COLO668 (cell line): ENCODE data around the gene CMIP.

Experiments
- DNase-seq: peaks from one replicate; lab custom pipeline; 2025; ENCODE audit not compliant: unreplicated experiment; lab: John Stamatoyannopoulos, UW

Gene CMIP

DNA sequence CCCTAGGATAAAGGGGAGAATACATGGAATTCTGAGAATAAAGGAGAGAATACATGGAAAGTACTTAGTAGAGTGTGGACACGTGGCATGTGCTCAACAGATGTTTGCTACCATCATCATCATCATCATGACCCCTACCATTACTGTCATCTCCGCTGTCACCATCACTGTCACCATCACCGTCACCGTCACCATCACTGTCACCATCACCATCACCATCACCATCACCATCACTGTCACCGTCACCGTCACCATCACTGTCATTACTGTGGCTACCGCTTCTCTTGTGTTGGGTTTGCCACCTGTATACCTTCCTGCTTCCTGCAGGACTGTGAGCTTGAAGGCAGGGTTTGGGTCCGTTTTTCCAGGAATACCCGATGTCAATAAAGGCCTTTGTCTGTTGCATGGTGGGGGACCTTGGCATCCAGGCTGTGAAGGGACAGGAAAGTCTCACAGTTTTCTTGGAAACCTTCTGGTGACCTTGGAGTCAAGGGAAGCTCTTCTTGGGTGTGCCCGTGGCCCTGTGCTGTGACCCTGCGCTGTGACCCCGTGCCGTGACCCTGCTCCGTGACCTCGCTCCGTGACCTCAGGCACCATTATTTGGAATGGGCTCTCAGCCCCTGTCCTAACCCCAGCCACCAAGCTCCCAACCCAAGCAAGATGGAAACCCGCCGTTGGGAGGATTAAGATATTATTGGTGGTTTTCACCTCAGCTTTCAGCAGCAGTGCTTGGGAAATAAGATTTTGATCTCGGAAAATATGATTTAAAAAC, 14.4 kb downstream of the CMIP start:
- no peak for DNase-seq

DNA sequence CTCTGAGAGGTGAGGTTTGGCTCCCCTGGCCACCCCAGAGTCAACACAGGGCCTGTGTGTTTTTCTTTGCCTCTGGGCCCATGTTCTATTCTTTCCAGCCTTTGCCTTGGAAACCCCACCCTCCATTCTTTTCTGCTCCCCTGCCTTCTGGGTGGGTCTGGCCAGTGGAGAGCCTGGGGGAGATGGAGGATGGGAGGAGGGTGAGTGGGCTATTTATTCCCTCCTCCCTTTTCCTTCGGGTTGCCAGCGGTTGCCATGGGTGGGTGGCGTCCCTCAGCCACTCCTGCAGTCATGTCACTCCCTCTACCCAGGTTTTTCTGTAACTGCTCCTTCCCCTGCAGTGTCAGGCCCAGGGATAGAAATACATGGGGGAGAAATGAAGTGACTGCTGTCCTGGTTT, 15.5 kb downstream of the CMIP start:
- no peak for DNase-seq

DNA sequence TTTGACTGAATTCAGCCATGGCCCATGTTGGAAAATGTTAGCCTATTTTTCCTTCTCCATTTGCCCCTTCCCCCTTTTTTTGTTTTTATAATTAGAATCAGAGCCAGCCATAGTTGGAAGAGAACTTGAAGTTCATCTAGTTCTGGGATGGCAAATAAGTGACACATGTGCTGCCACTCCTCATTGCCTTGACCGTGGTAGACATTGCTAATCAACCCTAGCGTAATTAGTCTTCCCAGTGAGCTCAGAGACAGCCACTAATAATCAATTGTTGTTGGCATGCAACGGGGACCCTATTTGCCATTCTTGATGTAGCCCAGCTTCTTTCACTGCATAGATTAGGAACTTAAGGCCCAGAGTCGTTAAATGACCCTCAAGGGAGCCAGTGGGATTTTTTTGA, 16.6 kb downstream of the CMIP start:
- no peak for DNase-seq

DNA sequence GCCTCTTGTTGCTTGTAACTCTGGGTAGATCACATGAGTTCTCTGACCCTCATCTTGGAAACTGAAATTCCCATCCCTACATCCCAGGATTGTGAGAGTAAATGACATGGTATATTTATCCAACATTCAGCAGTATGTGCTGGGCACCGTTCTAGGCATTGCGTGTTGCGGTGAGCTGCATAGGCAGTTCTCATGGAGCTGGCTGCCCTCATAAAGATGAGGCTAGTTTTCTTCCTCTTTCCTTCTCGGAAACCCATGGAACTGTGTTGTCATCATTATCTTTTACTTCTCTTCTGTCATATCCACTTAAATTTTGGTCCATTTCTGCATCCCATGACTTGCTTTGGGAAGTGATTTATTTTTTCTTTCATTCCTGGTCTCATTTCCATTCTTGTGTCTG, 17.2 kb downstream of the CMIP start:
- DNase-seq = no peak

DNA sequence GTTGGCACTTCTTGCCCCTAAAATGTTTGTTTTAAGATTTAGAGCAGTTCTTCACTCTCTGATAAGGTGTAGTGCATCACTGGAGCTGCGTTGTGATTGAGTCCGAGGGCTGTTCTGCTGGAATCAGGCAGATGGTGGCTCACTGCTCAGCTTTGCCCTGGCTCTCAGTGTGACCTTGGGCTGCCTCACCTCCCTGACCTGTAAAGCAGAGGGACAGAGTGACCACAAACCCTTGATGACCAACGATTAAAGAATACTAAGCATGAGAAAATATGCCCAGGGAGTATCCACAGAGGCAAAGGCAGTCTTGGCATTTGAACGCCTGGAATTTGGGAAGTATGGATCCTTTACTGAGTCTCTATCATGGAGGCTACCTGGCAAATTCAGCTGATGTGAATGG, 18.1 kb downstream of the CMIP start:
- DNase-seq = no peak

DNA sequence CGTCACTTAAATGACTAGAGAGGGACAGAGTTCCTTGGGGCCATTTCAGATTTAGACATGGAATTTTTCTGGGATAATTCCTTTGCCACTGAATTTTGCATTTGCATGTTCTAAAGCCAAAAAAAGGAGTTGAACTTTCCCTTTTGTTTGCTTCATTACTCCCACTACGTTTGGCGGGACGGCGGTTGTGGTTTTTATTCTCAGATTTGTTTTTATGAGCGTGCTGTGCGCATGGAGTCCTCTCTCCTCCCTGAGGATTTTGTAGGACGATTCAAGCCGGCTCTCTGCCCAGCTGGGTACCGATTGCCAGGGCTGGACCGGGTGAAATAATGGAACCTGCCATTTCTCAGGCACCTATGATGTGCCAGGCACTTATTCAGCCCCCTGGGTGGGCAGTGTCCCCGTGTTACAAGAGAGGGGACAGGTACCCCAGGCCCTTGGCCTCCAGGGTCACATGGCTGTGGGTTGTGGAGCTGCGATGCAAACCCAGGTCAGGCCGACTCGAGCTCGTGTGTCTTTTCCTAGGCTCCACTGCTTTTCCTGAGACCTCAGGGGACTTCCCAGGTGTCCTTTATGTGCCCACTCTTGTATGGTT, 18.8 kb downstream of the CMIP start:
- DNase-seq = no peak

DNA sequence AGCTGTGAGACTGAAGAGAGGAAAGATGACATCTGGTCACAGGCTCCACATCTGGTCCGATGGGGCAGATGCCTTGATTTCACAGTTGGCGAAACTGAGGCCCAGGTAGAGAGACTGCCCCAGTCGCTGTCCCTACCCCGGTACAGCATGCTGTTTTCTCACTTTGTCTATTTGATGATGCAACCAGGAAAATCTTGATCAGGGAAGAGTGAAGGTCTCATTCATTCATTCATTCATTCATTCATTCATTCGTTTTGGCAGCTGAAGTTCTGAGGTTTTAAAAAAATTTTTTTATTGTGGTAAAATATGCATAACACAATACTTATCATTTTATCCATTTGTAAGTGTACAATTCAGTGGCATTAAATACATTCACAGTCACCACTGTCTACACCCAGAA, 19.7 kb downstream of the CMIP start:
- DNase-seq = no peak

DNA sequence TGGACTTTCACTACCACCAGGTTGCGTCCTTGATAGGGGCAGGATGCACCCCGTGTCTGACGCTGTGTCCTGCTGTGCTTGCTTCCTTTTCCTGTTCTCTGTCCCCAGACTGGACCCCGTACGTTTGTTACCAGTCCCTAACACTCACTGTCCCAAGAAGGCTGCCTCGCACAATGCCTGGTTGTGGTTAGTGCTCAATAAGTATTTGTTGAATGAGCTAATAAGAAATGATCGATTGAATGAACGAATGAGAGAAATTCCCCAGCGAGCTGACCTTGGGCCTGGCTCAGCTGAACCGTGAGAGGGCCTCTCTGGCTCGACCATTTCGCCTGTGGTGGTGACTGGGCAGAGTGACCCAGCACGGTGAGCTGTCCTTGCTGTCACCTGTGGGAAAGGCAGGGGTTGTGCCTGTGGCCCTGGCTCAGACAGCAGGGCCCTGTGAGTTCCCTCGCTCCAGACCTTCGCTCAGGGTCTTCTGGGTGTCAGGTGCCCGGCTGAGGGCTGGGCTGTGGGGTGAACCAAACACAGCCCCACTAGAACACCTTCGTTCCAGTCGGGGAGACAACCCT, 20.9 kb downstream of the CMIP start:
- DNase-seq = no peak

DNA sequence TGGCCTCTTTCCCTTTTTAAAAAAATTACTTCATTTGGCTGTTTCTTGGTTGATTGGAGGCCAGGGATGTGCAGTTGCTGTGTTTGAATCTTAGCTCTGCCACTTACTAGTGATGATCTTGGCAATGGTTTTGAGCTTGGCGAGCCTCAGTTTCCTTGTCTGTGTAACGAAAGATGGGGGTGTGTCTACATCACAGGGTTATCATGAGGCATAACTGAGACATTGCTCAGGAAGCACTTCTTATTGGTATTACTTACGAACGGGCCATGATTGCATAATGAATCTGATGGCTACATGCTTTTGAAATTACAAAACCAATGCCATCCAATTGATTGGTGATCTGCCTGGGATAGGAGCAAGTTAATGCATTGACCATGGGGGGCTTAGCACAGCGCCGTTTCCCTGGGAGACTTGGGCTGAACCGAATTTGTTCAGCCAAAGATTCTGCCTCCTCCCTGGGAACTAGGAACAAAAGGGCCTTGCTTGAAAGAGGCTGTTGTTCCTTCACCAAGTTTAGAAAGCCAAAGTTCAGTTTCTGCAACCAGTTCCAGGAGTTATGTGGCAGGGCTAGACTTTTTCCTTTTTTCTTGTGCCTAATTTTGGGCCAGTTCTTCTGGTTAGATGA, 21.9 kb downstream of the CMIP start:
- DNase-seq = no peak

DNA sequence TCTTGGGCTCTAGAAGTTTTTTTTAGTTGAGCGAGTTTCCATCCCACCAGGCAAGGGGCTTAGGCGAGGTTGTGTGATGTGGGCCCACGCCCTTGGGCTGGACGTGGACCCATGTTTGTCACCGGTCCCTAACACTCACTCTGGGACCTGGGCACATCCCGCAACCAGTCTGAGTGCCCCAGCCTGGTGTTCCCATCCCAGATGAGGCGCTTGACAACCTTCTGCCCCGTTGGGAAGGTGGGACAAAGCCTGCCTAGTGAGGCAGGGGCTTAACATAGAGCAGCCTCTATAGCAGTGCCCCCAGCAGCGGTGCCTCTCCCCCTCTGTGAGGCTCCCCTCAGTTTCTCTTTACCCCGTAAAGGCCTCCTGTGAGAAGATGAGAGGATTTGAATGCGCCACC, 22.5 kb downstream of the CMIP start:
- no peak for DNase-seq

DNA sequence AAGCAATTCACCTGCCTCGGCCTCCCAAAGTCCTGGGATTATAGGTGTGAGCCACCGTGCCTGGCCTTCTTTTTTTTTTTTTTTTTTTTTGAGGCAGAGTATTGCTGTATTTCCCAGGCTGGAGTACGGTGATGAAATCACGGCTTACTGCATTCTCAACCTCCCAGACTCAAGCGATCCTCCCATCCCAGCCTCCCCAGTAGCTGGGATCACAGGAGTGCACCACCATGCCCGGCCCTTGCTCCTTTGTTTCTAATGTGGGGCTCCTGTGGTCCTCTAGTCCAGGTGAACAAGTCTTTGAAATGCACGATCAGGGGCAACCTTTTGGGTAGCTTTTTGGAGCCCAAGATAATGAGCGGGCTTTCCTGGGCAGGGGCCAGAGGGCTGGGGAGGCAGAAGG, 23.2 kb downstream of the CMIP start:
- DNase-seq = no peak

DNA sequence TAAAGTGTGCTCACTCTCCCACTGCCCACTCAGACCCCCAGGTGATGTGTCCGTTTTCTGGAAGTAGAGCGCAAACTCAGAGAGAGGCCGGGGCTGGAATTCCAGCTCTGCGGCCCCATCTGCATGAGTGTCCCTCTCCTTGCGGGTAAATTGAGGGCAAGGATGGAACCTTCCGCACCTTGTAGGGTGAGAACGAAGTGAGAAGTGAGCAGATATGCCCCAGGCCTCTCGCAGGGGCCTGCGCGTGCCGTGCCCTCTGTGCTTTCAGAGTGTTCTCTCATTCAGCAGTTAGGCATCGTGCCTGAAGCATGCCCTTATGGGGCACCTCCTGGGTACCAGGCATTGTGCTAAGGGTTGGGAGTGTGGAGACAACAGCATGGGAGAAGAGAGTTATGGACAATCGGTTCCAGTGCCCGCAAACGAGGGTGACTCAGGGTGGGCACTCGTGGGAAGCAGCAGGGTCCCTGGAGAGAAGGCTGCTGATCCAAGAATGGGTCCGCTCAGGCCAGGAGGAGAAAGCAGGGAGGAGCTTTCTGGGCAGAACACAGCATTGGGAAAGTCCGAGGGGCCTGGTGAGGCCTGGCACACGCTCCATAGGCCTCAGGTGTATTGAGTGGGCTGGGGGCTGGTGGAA, 23.8 kb downstream of the CMIP start:
- DNase-seq = no peak

DNA sequence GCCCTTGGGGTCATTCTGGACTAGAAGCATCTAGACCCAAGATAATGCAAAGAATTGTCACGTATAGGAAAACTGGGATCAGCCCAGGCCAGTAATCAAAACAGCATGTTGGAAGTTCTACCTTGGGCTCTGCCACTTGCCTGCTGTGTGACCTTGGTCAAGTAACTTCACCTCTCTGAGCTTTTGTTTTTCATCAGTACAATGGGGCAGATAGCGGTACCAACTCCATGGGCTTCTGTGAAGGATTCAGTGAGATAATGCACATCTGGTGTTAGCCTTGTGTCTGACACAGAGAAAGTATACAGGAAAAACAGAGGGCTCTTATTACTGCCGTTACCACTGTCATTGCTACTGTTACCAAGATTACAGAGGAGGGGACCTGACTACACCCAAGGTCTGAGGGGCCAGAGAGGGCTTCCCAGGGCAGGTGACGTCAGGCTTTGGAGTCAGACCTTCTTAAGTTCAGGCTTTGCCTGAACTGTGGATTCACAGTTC, 24.6 kb downstream of the CMIP start:
- DNase-seq = no peak

DNA sequence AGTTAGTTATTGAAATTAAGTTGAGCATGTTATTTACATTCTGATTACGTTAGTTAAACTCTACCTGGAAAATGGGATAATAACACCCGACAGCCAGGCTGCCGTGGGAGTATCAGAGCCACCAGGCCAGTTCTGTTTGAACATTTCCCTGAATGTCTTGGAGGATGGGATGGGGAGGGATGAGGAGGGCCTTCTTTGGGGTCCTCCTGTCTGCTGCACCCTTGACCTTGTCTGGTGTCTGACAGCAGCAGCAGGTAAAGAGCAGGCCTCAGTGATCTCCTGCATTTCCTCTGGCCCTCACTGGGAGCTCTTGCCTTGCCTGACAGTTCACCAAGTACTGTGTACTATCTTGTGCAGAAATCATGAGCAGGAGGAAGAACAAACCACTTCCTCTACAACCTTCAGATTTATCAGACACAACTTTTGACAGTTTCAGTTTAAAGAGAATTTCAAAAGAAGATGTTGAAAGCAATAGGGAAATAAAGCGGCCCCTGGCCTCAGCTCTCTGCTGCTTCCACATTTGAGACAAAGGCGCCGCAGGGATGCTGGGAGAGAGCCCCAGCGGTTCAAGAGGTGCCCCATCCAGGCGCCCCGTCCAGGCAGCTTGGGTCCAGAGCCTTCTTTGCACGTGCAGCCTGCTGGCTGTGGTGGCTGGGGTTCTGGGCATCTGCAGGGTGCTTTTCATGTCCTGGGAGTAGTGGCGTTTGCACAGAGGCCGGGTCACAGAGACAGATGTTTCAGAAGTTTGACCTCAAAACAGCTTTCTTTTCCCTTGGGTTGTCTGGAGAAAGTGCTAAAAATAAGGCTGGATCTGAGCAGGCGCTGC, 25.3 kb downstream of the CMIP start:
- no peak for DNase-seq

DNA sequence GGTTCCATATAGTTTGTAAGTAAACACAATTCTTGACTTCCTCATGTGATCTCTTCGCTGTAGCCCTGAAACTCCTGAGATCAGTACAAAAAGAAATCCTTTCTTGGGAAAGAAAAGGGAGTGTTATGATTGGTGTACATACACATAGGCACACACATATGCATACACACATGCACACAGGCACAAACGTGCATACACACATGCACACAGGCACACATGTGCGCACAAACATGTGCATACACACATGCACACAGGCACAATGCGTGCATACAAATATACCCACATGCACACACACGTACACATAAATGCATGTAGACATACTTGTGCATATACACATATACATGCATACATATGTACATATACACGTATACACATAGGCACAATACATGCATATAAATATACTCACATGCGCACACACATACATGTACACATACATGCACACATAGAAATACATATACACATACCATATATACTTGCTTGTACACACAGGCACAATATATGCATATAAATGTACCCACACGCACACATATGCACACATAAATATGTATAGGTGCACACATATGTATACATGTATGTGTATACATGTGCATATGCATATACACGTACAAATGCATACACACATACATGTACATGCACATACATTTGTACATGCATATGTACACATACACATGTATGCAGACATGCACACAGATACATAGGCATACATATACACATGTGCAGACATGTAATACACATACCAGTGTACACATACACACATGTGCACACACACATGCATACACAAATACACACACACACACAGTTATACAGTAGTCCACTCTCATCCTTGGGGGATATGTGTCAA, 26.4 kb downstream of the CMIP start:
- no peak for DNase-seq

DNA sequence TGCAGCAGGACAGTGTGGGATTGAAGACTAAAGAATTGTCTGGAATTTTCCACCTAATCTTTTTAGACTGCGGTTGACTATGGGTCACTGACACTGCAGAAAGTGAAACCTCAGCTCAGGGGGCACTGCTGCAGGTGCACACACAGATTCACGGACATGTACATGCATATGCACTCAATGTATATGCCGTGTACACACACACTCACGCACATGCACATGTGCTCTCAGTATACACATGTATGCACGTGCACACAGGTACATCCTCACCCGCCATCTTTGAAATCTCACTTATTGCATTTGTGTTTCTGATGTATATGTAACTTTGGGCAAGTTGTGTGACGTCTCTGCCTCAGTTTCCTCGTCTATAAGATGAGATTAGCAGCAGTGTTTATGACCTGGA, 27.3 kb downstream of the CMIP start:
- DNase-seq = no peak

DNA sequence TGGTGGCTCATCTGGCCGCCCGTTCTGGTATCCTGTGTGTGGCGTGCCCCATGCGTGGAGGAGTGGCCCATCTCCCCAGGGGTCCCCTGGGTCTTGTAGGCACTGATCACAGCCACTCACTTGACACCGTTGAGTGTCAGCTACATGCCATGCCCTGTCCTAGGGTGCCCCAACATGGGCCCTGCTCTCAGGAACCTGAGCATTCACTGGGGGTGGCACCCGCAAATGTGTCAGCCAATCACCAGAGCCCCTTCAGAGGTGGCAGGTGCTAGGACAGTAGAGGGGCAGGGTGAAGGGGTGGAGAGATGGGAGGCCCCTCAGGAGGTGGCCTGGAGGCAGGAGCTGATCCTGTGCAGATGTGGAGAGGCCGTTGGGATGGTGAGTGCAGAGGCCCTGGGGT, 27.8 kb downstream of the CMIP start:
- DNase-seq = no peak

DNA sequence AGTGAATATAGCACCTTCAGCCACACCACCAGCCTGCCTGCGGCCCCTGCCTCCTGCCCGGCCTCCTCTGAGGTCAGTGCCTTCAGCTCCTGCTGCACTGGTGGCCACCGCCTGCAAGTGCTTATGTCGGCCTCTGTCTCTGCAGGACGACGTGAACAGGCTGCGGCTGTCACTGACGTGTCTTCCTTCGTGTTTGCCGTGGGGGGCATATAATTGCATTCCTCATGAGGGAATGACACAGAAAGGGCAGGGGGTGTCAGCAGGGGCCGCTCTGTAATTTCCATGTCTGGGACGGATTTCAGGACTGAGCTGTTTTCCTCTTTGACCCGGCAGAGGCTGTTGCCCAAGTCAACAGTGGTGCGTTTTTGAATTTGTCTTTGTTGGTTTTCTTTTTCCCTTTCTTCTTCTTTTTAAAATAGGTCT, 28.5 kb downstream of the CMIP start:
- no peak for DNase-seq

DNA sequence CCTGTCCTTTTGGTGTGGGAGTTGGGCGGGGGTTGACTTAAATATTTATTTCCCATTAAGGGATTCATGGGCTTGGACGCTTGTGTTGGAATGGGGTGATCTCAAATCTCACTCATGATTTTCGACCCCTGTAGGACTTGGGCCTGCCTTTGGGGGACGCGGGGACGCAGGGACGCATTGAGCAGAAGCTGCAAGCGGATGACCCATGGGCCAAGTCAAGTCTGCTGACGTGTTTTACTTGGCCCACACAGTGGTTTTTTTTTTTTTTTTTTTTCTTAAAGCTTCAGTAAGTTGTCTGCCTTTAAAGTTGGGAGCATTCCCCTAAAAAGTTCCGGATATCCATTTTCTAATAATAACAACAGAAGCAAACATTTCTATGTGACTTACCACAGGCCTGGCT, 28.9 kb downstream of the CMIP start:
- DNase-seq = no peak
